ENCODE data around the gene FAM120B. TPM values are rescaled to one million over a fixed set of nuclear protein-coding genes. Genes with fewer than 3 reads are reported as not detected.

FAM120B gene
- total RNA-seq, 1 experiment from 2014 or later = 15.2 TPM

GRCh38 chr6:170273191-170273590 is 33.4 kb upstream of the FAM120B start:
- no peak for ATAC-seq
- H3K4me3 Mint-ChIP-seq = no peak overlapping the region
- no peaks in the 10 kb centered on the region for H3K36me3 Mint-ChIP-seq
- ChIA-PET CTCF (no interaction called here), POLR2A (no interaction called here)
- H3K9me3 Mint-ChIP-seq = no peaks in the 10 kb centered on the region
- H3K4me1 Mint-ChIP-seq = peaks cover 8% of the 10 kb centered on the region
- no peak overlapping the region for H3K27ac Mint-ChIP-seq
- no peak for TF ChIP-seq ZBTB21 (CRISPR knock-in tag; IDR thresholded peaks at IDR 0.05; ENCODE audit: borderline replicate concordance)
- TF ChIP-seq MAX (CRISPR knock-in tag; IDR thresholded peaks at IDR 0.05) = no peak
- TF ChIP-seq ZNF671 (CRISPR knock-in tag; IDR thresholded peaks at IDR 0.05) = no peak
- TF ChIP-seq, protein P1, sequence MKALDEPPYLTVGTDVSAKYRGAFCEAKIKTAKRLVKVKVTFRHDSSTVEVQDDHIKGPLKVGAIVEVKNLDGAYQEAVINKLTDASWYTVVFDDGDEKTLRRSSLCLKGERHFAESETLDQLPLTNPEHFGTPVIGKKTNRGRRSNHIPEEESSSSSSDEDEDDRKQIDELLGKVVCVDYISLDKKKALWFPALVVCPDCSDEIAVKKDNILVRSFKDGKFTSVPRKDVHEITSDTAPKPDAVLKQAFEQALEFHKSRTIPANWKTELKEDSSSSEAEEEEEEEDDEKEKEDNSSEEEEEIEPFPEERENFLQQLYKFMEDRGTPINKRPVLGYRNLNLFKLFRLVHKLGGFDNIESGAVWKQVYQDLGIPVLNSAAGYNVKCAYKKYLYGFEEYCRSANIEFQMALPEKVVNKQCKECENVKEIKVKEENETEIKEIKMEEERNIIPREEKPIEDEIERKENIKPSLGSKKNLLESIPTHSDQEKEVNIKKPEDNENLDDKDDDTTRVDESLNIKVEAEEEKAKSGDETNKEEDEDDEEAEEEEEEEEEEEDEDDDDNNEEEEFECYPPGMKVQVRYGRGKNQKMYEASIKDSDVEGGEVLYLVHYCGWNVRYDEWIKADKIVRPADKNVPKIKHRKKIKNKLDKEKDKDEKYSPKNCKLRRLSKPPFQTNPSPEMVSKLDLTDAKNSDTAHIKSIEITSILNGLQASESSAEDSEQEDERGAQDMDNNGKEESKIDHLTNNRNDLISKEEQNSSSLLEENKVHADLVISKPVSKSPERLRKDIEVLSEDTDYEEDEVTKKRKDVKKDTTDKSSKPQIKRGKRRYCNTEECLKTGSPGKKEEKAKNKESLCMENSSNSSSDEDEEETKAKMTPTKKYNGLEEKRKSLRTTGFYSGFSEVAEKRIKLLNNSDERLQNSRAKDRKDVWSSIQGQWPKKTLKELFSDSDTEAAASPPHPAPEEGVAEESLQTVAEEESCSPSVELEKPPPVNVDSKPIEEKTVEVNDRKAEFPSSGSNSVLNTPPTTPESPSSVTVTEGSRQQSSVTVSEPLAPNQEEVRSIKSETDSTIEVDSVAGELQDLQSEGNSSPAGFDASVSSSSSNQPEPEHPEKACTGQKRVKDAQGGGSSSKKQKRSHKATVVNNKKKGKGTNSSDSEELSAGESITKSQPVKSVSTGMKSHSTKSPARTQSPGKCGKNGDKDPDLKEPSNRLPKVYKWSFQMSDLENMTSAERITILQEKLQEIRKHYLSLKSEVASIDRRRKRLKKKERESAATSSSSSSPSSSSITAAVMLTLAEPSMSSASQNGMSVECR (CRISPR knock-in tag; IDR thresholded peaks at IDR 0.05; ENCODE audit: borderline replicate concordance) = no peak
- TF ChIP-seq, protein P2, sequence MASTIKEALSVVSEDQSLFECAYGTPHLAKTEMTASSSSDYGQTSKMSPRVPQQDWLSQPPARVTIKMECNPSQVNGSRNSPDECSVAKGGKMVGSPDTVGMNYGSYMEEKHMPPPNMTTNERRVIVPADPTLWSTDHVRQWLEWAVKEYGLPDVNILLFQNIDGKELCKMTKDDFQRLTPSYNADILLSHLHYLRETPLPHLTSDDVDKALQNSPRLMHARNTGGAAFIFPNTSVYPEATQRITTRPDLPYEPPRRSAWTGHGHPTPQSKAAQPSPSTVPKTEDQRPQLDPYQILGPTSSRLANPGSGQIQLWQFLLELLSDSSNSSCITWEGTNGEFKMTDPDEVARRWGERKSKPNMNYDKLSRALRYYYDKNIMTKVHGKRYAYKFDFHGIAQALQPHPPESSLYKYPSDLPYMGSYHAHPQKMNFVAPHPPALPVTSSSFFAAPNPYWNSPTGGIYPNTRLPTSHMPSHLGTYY (CRISPR knock-in tag; IDR thresholded peaks at IDR 0.05) = no peak
- TF ChIP-seq JAZF1 (CRISPR knock-in tag; IDR thresholded peaks at IDR 0.05) = no peak
- no peak for TF ChIP-seq CREB1 (CRISPR knock-in tag; IDR thresholded peaks at IDR 0.05)
- no peak for TF ChIP-seq FOXP1 (CRISPR knock-in tag; IDR thresholded peaks at IDR 0.05; ENCODE audit: borderline replicate concordance)
- TF ChIP-seq, protein P3, sequence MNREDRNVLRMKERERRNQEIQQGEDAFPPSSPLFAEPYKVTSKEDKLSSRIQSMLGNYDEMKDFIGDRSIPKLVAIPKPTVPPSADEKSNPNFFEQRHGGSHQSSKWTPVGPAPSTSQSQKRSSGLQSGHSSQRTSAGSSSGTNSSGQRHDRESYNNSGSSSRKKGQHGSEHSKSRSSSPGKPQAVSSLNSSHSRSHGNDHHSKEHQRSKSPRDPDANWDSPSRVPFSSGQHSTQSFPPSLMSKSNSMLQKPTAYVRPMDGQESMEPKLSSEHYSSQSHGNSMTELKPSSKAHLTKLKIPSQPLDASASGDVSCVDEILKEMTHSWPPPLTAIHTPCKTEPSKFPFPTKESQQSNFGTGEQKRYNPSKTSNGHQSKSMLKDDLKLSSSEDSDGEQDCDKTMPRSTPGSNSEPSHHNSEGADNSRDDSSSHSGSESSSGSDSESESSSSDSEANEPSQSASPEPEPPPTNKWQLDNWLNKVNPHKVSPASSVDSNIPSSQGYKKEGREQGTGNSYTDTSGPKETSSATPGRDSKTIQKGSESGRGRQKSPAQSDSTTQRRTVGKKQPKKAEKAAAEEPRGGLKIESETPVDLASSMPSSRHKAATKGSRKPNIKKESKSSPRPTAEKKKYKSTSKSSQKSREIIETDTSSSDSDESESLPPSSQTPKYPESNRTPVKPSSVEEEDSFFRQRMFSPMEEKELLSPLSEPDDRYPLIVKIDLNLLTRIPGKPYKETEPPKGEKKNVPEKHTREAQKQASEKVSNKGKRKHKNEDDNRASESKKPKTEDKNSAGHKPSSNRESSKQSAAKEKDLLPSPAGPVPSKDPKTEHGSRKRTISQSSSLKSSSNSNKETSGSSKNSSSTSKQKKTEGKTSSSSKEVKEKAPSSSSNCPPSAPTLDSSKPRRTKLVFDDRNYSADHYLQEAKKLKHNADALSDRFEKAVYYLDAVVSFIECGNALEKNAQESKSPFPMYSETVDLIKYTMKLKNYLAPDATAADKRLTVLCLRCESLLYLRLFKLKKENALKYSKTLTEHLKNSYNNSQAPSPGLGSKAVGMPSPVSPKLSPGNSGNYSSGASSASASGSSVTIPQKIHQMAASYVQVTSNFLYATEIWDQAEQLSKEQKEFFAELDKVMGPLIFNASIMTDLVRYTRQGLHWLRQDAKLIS (CRISPR knock-in tag; IDR thresholded peaks at IDR 0.05; ENCODE audit: borderline replicate concordance) = no peak
- TF ChIP-seq TEAD4 (CRISPR knock-in tag; IDR thresholded peaks at IDR 0.05) = no peak
- TF ChIP-seq ATF2 (CRISPR knock-in tag; IDR thresholded peaks at IDR 0.05; ENCODE audit: borderline replicate concordance, low read depth) = no peak
- no peak for TF ChIP-seq TP53 (CRISPR knock-in tag; IDR thresholded peaks at IDR 0.05)
- TF ChIP-seq, protein P4, sequence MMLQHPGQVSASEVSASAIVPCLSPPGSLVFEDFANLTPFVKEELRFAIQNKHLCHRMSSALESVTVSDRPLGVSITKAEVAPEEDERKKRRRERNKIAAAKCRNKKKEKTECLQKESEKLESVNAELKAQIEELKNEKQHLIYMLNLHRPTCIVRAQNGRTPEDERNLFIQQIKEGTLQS (CRISPR knock-in tag; conservative IDR thresholded peaks at IDR 0.05) = no peak
- H3K27me3 Mint-ChIP-seq (ENCODE audit: low read depth) = no peaks in the 10 kb centered on the region; the same call in 1 of the 2 replicates
- no peak for DNase-seq (ENCODE audit: low spot score)

DNA sequence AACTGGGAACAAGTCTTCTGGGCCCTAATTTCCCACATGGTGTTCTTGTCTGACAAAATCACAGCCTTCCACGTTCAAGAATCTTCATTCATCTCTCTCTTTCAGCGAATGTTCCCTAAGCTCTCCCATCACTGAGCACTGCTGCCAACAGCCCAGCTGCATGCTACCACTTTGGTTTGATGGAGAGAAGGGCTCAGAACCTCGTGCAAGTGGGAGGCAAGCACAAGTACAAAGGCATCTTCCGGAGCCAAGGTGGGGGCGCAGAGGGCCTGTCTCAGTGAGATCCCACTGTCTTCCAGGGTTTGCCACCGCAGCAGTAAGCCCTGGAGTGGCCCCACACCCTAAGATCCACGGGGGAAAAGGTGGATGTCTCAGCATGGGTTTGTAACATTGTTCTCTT is 32.9 kb upstream of the FAM120B start:
- peaks cover 3% of the 10 kb centered on the region for H3K27me3 Mint-ChIP-seq (ENCODE audit: low read depth)
- no peak overlapping the region for H3K4me3 Mint-ChIP-seq
- no peak overlapping the region for H3K27ac Mint-ChIP-seq
- peaks cover 12% of the 10 kb centered on the region for H3K4me1 Mint-ChIP-seq
- ATAC-seq (no peak), DNase-seq (ENCODE audit: low spot score) (no peak)
- no peaks in the 10 kb centered on the region for H3K9me3 Mint-ChIP-seq
- H3K36me3 Mint-ChIP-seq = no peaks in the 10 kb centered on the region
- ChIA-PET CTCF (no interaction called here), POLR2A (no interaction called here)
- TF ChIP-seq CREB1 (CRISPR knock-in tag; IDR thresholded peaks at IDR 0.05) (no peak), RELA (CRISPR knock-in tag; IDR thresholded peaks at IDR 0.05; ENCODE audit: borderline replicate concordance) (no peak), TP53 (CRISPR knock-in tag; IDR thresholded peaks at IDR 0.05) (no peak), SOX15 (CRISPR knock-in tag; IDR thresholded peaks at IDR 0.05) (no peak), NR2C2 (CRISPR knock-in tag; IDR thresholded peaks at IDR 0.05) (no peak), IRF1 (CRISPR knock-in tag; IDR thresholded peaks at IDR 0.05) (no peak), ZNF671 (CRISPR knock-in tag; IDR thresholded peaks at IDR 0.05) (no peak), JUN (CRISPR knock-in tag; IDR thresholded peaks at IDR 0.05) (no peak), NR1H2 (CRISPR knock-in tag; IDR thresholded peaks at IDR 0.05) (no peak), OVOL2 (CRISPR knock-in tag; IDR thresholded peaks at IDR 0.05; ENCODE audit: borderline replicate concordance) (no peak), GABPB1 (CRISPR knock-in tag; IDR thresholded peaks at IDR 0.05) (no peak), ZNF219 (CRISPR knock-in tag; IDR thresholded peaks at IDR 0.05; ENCODE audit: borderline replicate concordance) (no peak)
- TF ChIP-seq, protein P5, sequence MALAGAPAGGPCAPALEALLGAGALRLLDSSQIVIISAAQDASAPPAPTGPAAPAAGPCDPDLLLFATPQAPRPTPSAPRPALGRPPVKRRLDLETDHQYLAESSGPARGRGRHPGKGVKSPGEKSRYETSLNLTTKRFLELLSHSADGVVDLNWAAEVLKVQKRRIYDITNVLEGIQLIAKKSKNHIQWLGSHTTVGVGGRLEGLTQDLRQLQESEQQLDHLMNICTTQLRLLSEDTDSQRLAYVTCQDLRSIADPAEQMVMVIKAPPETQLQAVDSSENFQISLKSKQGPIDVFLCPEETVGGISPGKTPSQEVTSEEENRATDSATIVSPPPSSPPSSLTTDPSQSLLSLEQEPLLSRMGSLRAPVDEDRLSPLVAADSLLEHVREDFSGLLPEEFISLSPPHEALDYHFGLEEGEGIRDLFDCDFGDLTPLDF (CRISPR knock-in tag; IDR thresholded peaks at IDR 0.05) = no peak

Measured in WTC11 (cell line).